HG03060 (cell line): ENCODE data around the gene LMAN1L.

Source experiments
- ATAC-seq: cut with Tn5 transposase; IDR thresholded peaks from one replicate; pipeline ENCODE4 v1.9.1; 2021; ENCODE audit warnings: low read depth, moderate number of reproducible peaks; ENCODE audit not compliant: unreplicated experiment

Gene LMAN1L

GRCh38 chr15:74812533-74812932 lies at the start of gene LMAN1L:
Gene LMAN1L (plus strand): TSS chr15:74812835. CDS start chr15:74812855, 20 bp downstream.
- ATAC-seq: no peak

- ATAC-seq: no peak
Observed at GRCh38 chr15:74763416-74763815, 49.2 kb upstream of the LMAN1L start.

GRCh38 chr15:74767167-74768098 lies 45.2 kb upstream of the LMAN1L start:
- no peak for ATAC-seq

- no peak for ATAC-seq
Observed at GRCh38 chr15:74768099-74768770, 44.4 kb upstream of the LMAN1L start.

GRCh38 chr15:74768771-74769342 lies 43.8 kb upstream of the LMAN1L start:
- no peak for ATAC-seq

- ATAC-seq: no peak
Observed at GRCh38 chr15:74769463-74770025, 43.1 kb upstream of the LMAN1L start.

- no peak for ATAC-seq
Observed at GRCh38 chr15:74770211-74770903, 42.3 kb upstream of the LMAN1L start.

- ATAC-seq: no peak
Observed at GRCh38 chr15:74773329-74773728, 39.3 kb upstream of the LMAN1L start.

GRCh38 chr15:74773731-74774252 lies 38.8 kb upstream of the LMAN1L start:
- no peak for ATAC-seq

- no peak for ATAC-seq
Observed at GRCh38 chr15:74775132-74775562, 37.5 kb upstream of the LMAN1L start.

- no peak for ATAC-seq
Observed at GRCh38 chr15:74775894-74776293, 36.7 kb upstream of the LMAN1L start.

- no peak for ATAC-seq
Observed at GRCh38 chr15:74776821-74777768, 35.5 kb upstream of the LMAN1L start.

GRCh38 chr15:74777769-74778598 lies 34.7 kb upstream of the LMAN1L start:
- ATAC-seq: no peak

GRCh38 chr15:74778599-74778970 lies 34.0 kb upstream of the LMAN1L start:
- no peak for ATAC-seq

- ATAC-seq: no peak
Observed at GRCh38 chr15:74779162-74779648, 33.4 kb upstream of the LMAN1L start.

GRCh38 chr15:74780523-74781430 lies 31.9 kb upstream of the LMAN1L start:
- ATAC-seq: no peak
